HG03175 (cell line): ENCODE data around the gene PCNX1.

Experiments used
- ATAC-seq: cut with Tn5 transposase; IDR thresholded peaks from one replicate; pipeline ENCODE4 v1.9.1; 2021; ENCODE audit warnings: mild to moderate bottlenecking, moderate library complexity; ENCODE audit not compliant: unreplicated experiment

PCNX1 gene

DNA sequence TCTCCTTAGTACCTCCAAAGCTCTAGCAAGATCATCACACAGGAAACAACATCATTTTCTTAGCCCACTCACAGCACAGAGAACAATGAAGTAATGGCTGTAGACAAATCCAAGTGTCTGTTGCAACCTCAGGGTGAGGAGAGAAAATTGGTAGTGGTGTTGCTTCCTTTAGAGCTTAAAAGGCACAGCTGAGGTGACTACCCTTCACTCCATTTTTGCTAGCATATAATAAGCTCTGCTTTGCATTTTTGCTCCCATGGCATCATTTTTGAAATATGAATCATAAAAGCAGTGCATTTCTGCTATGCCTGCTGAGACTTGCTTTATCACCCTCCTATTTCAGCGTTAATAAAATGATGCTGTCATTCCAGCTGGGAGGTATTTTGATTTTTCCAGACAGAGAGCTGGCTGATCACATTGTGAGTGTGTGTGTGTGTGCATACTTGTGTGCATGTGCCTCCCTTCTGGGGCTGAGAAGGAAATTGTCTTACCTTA, 18.5 kb upstream of the PCNX1 start:
- ATAC-seq, result no peak

DNA sequence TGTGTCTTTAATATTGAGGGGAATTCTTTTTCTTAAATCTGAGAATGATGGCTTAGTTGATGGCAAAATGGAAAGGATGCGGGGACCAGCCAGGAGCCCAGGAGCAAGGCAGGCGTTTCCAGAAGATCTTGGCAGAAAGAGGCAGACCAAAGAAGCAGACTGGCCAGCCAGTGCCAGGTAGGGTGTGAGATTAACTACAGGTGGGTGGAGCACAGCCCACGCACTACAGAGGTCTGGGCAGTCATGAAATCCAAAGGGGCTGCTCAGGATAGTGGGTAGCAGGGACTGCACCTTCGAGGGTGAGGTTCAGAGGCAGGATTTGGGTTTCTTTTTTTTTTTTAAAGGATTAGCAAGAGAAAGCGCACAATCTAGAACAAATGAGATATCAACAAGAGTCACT, 17.7 kb upstream of the PCNX1 start:
- no peak for ATAC-seq

DNA sequence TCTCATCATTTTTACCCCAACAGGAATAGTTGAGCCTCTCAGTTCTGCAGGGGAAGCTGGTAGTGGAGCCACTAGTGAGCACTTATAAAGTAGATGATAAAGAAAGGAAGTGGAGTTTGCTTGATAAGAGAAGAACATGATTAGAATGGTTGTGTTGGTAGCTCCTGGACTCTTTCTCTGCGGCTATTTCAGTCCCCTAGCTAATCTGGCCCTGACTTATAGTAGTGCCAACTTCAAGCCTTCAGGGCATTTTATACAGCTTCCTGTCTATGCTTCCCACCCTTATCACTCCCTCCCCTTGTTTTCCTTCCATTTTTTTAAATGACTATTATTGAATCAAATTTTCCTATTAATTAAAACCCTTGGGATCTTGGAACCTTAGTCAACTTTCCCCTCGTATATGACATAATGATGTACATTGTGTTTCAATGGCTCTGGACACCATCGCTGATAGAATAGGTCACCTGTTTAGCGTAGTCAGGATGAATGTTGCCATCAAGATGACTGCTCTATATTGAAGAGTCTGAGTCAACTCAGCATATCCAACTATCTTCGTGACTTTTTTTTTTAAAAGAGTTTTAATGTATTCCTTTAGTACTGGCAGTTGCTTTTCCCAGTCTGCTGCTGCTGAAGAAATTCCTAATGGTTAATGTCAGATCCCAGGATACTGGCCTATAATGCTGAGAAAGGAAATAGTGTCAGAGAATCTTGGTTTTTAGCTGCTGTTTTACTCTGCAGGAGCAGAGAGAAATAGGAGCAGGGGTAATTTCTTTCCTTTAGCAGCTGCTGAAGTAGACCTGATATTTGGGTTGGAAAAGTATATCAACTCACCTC, 16.2 kb upstream of the PCNX1 start:
- ATAC-seq, result no peak

DNA sequence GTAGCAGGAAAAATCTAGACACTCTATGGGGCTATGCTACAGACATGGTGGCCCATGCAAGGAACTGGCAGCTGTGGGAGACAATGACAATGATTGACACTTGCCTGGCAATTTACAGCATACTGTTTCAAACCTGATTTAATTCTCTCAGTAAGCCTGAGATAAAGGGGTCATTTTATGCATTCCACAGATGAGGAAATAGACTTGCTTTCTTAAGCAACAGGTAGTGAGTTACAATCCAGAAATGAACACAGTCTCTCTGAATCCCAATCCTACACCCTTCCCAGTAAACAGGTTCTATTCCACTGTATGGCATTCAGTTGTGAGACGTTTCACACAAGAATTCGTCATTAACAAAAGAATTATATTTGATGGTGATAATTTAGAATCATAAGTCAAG, 15.5 kb upstream of the PCNX1 start:
- ATAC-seq, result no peak

DNA sequence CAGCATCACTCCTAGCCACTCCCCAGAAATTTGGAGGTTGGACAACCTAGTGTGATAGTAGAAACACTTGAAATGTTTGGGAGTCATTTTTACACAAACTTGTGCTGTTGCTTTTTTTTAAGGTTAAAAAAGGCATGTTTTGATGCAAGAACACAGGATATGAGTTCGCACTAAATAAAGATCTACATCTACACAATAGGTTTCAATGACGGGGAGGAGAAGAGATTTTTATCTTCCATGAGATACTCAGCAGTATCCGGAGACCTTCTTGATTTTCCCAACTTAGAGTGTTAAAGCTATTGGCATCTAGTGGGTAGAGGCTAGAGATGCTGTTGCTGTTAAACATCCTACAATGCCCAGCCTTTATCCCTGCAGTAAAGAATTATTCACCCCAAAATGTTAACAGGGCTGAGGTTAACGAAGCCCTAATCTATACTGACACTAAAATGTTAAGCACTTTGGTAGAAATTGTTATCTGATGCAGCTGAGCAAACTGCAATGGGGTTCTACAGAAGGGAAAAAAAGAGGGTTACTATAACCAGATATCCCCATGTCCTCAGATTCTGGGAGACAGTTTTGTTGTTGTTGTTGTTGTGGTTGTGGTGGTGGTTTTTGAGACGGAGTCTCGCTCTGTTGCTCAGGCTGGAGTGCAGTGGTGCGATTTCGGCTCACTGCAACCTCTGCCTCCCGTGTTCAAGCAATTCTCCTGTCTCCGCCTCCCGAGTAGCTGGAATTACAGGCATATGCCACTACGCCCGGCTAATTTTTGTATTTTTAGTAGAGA, 14.0 kb upstream of the PCNX1 start:
- no peak for ATAC-seq

DNA sequence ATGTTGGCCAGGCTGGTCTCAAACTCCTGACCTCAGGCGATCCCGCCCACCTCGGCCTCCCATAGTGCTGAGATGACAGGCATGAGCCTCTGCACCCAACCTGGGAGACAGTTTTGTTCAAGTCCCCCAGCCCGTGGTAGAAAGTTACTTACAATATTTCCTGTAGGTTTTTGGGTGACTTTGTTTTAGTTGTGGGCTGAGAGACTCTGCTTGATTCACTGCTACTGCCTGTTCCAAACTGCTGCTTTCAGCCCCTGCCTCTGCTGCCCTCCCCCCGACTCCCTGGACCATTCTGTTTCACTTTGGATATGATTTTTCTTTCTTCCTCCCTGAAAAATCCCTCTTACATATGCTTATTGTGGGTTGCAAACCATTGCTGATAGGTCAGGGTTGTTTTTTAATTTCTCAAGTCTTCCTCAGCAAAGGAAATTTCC, 13.4 kb upstream of the PCNX1 start:
- no peak for ATAC-seq

DNA sequence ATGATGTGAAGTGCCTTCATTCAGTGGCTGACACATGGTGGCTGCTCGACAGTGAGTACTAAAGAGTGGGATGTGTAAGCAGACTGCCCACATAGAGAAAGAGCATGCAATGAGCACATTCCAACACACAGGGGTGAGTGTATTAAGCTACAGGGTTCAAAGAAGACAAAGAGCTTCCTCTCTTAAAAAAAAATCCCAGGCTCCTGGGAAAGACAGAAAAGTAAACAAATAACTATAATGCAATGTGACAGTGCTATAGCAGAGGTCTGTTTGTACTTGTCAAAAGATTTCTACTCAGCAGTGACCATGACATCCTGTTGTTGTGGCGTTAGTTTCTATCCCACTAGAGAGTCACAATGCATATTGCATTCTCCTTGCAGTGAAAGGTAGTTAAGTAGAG, 12.4 kb upstream of the PCNX1 start:
- ATAC-seq, result no peak

DNA sequence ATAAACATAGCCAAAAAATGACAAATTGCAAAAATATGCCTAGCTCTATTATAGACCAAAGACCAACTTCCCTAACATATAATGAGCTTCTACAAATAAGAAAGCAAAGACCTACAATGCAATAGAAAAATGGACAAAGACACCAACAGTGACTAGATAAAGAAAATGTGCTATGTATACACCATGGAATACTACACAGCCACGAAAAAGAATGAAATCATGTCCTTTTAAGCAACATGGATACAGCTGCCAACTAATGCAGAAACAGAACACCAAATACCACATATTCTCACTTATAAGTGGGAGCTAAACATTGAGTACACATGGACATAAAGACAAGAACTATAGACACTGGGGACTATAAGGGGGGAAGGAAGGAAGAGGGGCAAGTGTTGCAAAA, 10.9 kb upstream of the PCNX1 start:
- no peak for ATAC-seq

DNA sequence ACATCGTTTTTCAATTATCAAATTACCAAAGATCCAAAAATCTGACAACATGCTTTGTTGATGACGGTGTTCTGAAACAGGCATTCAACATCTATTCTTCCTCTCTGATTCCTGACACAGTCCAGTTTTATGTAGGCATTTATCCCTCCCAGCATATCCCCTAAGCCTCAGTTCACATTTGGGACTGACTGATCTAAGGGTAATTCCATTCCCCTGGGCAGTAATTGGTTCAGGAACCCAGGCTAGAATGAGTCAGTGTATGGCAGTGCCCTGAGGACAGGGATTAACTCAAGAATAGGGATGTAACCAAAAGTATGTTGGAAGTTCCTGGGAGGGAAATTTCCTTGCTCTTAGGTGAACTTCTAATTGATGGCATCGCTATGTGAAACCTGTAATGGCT, 10.3 kb upstream of the PCNX1 start:
- no peak for ATAC-seq

DNA sequence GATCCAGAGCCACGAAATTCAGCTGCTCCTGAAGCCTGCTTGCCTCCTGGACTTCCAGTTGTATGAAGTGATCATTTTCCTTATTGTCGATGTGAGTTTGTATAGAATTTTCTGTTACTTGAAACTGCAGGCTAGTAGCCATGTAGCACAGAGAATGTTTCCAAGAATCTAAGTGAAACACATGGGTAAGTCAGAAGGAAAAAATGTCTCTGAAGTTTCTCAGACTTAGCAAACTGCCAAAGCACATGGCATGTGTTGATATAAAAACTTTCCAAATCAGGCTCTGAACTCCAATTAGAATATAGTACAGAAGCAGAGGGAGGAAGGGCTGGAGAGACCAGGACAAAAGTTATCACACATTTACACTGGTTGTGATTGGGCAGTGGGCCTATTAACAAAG, 9.8 kb upstream of the PCNX1 start:
- no peak for ATAC-seq

DNA sequence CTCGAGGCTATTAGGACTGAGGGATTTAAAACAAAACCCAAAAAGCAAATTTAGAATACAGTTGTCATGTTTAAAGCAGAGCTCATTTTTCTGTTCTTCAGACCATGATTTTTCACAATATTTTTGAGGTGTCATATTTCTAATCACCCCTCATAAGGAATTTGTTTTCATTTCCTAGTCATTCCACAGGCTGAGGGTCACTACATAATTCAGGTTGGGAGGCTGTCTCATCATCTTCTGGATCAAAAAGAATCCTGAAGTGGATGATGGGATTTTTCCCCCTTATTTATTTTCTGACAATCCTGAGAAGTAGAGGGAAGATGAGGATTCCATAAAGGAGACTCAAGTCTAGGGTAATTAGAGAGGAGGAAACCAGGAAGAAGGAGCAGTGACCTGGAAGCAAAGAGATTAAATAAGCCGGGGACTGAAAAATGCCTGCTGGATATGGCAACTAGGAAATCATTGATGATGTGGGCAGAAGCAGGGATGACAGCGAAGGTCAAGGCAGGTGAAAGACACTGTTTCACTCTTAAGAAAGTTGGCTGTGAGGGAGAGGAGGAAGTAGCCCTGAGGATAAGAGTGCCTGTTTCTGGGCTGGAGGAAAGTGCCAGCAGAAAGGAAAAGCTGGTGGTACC, 9.0 kb upstream of the PCNX1 start:
- ATAC-seq, result no peak

DNA sequence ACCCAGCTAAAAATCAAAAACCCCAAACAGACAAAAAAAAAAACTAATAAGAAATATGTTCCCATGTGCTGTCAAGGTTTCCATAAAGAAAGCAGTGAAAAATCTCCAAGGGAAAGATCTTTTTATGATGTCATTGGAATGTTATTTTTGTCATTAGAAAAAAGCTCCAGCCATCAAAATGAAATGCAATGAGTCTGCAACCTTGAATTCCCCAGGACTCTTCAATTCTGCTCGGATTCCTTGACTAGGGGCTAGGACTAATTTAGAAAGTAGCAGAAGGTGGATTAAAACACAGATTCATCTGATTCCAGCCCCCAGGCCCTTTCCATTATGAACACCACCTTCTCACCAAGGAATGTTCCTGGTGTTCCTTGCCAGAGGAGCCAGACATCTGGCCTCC, 6.0 kb upstream of the PCNX1 start:
- ATAC-seq, result no peak

DNA sequence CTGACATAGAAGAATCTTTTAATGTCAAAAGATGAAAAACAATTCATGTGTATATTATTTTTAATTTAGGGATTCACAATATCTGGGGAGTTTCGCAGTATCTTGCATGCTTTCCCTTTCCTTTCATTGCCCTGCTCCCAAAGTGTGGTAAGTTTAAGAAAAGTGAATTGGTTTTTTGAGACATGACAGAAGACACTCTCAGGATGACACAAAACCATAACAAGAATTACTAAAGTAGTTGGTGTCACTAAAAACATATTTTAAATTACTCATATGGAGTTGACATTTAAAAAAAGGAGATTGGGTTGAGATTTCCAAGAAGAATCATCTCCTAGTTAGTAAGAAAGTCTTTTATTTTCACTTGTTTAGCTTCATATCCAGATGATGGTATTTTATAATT, 5.1 kb upstream of the PCNX1 start:
- no peak for ATAC-seq

DNA sequence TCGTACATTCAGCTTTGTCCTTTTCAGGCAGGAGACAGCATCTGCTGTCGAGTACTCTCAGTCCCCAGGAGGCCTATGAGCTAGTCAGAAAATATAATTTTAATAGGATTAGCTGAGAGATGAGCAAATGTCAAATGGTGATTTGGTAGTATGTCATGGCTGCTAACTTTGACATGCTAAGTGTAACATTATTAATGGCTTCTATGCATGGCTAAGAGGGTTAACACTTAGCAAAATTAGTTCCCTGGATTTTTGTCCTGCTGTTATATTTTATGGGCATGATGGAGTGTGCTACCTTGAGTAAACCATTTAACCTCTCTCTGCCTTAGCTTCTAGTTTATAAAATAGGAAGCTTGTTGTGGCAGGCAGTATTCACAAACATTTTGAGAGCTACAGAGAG, 2.9 kb upstream of the PCNX1 start:
- no peak for ATAC-seq

DNA sequence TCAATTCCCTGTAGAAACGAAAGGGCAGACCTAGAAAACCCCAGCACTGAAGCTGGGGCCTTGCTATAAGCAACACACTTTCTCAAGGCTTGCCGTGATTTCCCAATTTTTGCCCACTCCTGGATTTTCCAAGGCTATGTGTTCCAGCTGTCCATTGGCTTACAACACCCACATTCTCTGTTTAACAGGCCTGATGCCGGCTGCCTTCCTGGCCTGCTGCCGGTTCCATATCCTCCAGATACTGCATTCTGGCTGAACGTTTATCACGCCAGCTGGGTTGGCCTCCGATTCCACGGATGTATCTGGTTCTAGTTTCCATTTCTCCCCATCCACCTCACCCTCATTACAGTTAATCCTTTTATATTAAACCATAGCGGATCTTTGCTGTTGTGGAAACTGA, 2.0 kb upstream of the PCNX1 start:
- no peak for ATAC-seq

DNA sequence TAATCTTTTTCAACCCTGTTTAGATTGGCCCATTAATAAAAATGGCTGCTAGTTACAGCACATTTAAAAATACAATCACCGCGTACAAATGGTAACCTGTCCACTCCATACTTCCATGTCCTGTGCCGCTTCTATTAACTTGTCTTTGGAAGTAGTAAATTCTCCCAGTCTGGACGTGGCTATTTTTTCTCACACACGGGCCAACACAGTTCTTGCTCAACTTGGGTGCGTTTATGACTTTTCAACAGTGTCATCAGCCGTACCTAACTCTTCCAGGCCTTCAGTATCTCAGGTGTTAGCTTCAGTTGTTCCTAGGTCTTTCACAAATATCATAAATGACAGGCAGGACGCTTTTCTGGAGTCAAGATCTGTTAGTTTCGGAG, 475 bp upstream of the PCNX1 start:
- no peak for ATAC-seq

DNA sequence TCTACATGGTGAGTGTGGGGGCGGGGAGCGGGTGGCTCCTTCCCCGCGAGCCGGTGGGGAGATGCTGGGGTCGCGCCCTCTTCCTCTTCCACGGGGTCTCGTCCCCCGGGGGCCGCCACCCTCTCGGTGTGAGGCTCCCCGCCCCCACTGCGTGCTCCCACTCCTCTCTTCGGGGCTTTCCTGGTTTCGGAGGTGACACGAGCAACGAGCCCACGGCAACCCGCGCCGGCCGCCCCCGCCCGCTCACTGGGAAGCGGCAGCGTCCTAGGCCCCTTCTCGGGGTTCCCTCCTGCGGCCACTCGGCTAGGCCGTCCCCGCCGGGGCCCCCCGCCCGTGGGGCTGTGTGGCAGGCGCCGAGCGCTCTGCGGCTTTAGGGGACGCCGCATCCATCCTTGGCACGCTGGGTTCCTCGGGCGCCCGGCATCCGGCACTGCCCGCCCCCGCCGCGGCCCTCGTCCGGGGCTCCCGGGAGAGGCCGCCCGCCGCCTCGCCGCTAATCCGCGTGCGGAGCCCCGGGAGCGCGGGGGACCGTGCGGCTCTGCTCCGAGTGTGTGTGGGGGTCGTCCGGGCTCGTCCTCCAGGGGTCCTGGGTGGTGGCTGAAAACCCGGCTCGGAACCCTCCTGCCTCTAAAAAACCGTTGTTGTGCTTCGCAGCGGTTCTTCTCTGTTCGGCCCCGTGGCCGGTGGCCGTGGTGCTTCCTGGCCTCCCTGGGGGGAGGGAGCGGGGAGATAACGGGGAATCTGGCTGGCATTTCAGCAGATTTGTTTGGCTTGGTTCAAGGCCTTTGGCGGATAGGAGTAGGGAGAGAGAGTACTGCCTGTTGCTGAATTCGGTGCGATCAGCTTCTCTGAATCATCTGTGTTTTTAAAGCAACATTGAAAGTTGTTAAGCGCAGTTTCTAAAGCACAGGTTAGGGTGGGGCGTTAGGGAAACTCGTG, 1.0 kb downstream of the PCNX1 start:
- ATAC-seq, result peak; percentile 20

DNA sequence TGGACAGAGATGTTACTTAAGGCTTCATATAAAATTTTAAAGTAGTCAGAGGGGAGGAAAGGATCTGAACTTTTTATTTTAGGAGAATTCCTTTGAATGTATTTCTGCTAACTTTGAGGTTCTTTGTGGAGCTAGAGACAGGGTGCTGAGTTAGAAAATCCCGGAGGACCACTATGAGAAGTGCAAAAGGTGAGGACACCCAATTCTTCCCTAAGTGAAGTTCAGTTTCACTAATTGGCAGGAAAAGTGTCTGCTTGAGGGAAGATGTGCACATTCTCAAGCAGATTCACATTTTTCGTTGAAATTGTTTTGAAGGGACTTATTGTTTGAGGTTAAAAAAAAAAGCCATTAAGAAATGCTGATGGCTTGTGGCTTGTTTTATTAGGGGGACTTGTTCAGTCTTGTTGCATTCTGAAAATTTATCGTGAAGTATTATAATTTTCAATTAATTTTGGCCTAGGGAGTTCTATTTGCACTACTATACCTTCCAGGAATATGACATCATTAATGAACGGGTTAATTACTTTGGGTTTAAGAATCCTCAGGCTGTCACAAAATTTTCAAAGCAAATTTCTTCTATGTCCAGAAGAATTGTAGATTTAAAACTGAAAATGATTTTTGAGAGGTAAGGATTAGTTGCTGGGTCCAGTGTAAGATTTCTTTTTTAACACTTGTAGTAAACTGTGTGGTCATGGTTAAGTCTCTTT, 1.8 kb downstream of the PCNX1 start:
- ATAC-seq, result no peak

DNA sequence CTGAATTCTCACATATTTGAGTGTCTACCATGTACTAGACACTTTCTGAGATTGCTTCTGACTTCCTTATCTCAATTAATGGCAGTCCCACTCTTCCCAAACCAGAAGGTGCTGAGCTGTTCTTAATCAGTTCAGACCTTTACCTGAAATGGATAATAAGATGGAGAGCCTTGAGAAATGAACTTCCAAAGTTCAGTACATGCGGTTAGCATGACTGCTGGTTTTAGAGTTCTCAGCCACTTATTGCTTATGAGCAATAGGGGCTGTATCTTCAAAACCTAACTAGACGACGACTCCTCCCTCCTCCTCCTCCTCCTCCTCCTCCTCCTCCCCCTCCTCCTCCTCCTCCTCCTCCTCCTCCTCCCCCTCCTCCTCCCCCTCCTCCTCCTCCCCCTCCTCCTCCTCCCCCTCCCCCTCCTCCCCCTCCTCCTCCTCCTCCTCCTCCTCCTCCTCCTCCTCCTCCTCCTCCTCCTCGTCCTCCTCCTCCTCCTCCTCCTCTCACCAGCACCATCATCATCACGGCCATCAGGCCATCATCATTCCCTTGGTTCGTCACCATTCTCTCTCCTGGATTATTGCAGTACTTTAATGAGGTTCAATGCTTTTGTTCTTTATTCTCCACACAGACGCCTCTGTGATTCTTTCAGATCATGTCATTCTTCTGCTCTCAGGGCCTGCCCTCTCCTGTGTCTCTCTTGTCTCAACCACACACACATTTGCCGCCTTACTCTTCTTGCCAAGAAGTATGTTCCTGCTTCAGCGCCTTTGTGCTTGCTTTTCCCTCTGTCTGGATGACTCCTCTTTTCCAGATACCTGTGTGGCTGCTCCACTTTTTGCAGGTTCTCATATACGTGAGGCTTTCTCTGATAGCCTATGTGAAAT, 2.7 kb downstream of the PCNX1 start:
- ATAC-seq, result no peak
